Transverse colon (tissue), 4 donors: ENCODE results near the gene ASH1L. TPM values are rescaled to one million over a fixed set of nuclear protein-coding genes. Genes with fewer than 3 reads are reported as not detected.
"Not testable (repeated sequence)": the region's sequence is repeated elsewhere in the genome, so short reads cannot be mapped to it uniquely, and the experiment has no call there.

Source experiments
- DNase-seq: peaks from one replicate; pipeline ENCODE4 v3.0.0-alpha.2; 2019
- H3K27ac ChIP-seq, 4 donors: fragments of 200-600 bp; sonication (generic); 2 replicates each; pipeline ENCODE4 v1.5.1; 2016 to 2018; ENCODE audit warnings: inconsistent platforms in 4 of 4
- H3K27me3 ChIP-seq: fragments of 200-600 bp; sonication (generic); 2 replicates; pipeline ENCODE4 v1.5.1; 2017; ENCODE audit warnings: inconsistent platforms
- H3K36me3 ChIP-seq, 4 donors: fragments of 200-600 bp; sonication (generic); 2 replicates each; pipeline ENCODE4 v1.5.1; 2017 to 2019; ENCODE audit warnings: inconsistent platforms in 4 of 4
- H3K4me1 ChIP-seq, 4 donors: fragments of 200-600 bp; sonication (generic); 2 replicates each; pipeline ENCODE4 v1.5.1; 2017 to 2020; ENCODE audit warnings: inconsistent platforms in 4 of 4
- H3K4me3 ChIP-seq, 4 donors: fragments of 200-600 bp; sonication (generic); 1 replicate in 1 of 4; 2 replicates in 3 of 4; pipeline versions ENCODE4 v1.5.1 to v1.6.1; 2017 to 2019; ENCODE audit warnings: inconsistent platforms in 4 of 4
- H3K9me3 ChIP-seq, 2 donors: fragments of 200-600 bp; sonication (generic); 2 replicates each; pipeline ENCODE4 v1.5.1; 2017 to 2019; ENCODE audit warnings: inconsistent platforms in 2 of 2
- EP300 ChIP-seq: sonication (generic); formaldehyde crosslinking; IDR thresholded peaks from one replicate; pipeline ENCODE4 v1.6.1; 2017; ENCODE audit warnings: antibody characterized with exemption, low read depth
- POLR2A ChIP-seq: fragments of 450-650 bp; IDR thresholded peaks from one replicate; pipeline ENCODE4 v1.6.1; 2016; ENCODE audit warnings: antibody characterized with exemption, mild to moderate bottlenecking, moderate library complexity
- POLR2AphosphoS5 ChIP-seq, 3 donors: sonication (generic); formaldehyde crosslinking; IDR thresholded peaks; one replicate each; pipeline ENCODE4 v1.6.1; 2016; ENCODE audit warnings: antibody characterized with exemption in 3 of 3
- WGBS, 2 donors: methylation state at CpG; one replicate each; pipeline ENCODE4 v1.1.5; 2018; ENCODE audit warnings: low coverage in 1 of 2; 5-methylcytosine and 5-hydroxymethylcytosine counted together
- in situ Hi-C, 4 donors: fragments of 200-750 bp; cut with MboI; loops; one replicate each; pipeline versions ENCODE4 v1.15.0 to v1.15.1; 2017; ENCODE audit warnings: low sequenced_read_pairs in 3 of 4, low pct_ligation_motif_present in 1 of 4, low pct_unique_long_range_greater_than_20kb in 1 of 4
- intact Hi-C: fragments of 100-400 bp; cut with DNase I; formaldehyde crosslinking; loops from one replicate; pipeline ENCODE4 v1.15.1; 2023; ENCODE audit warnings: low total_unique reads
- total RNA-seq, 4 donors: library from RNA; depleted of rRNA; stranded (reverse); fragments of >200 nt; gene quantifications; one replicate each; pipeline ENCODE4 v1.1.0, GENCODE V29; 2016
- TF ChIP-seq, protein P1 (sequence below), 5 experiments: fragments of 200-600 bp in 3 of 5; fragments of 450-650 bp in 2 of 5; sonication (generic) in 3 of 5; IDR thresholded peaks; 1 replicate in 2 of 5; 2 replicates in 3 of 5; pipeline ENCODE4 v1.5.1; 2016 to 2017; ENCODE audit warnings: antibody characterized with exemption in 5 of 5, inconsistent platforms in 3 of 5, mild to moderate bottlenecking in 2 of 5, moderate library complexity in 1 of 5

The ASH1L gene
- total RNA-seq, 4 donors from 2014 or later = 47.4 to 206 (median 89.1) TPM

DNA sequence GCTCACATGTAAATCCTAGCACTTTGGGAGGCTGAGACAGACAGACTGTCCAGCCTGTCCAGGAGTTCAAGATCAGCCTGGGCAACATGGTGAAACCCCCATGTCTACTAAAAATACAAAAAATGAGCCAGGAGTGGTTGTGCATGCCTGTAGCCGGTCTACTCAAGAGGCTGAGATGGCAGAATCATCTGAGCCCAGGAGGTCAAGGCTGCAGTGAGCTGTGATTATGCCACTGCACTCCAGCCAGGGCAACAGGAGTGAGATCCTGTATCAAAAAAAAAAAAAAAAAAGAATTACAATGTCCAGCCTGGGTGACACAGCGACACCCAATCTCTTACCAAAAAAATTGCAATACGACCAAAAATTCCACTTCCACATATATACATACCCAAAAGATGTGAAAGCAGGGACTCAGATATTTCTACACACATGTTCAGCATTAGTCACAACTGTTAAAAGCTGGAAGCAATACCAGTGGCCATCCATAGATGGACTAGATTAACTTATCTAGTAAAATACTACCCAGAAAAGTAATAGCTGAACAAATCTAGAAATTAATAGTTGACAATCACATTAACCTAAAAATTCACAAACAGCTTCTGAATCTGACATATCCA is 49.2 kb downstream of the ASH1L start:
- DNase-seq = no peak
- no peaks in the 10 kb centered on the region for H3K36me3 ChIP-seq
- TF ChIP-seq, protein P1, sequence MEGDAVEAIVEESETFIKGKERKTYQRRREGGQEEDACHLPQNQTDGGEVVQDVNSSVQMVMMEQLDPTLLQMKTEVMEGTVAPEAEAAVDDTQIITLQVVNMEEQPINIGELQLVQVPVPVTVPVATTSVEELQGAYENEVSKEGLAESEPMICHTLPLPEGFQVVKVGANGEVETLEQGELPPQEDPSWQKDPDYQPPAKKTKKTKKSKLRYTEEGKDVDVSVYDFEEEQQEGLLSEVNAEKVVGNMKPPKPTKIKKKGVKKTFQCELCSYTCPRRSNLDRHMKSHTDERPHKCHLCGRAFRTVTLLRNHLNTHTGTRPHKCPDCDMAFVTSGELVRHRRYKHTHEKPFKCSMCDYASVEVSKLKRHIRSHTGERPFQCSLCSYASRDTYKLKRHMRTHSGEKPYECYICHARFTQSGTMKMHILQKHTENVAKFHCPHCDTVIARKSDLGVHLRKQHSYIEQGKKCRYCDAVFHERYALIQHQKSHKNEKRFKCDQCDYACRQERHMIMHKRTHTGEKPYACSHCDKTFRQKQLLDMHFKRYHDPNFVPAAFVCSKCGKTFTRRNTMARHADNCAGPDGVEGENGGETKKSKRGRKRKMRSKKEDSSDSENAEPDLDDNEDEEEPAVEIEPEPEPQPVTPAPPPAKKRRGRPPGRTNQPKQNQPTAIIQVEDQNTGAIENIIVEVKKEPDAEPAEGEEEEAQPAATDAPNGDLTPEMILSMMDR (IDR thresholded peaks at IDR 0.05) = no peak
- TF ChIP-seq POLR2AphosphoS5 (IDR thresholded peaks at IDR 0.05) (no peak), EP300 (no peak), POLR2A (no peak)
- H3K4me3 ChIP-seq = no peak overlapping the region
- WGBS, 2 donors = 90 to 95% methylated on average over 3 of the region's 3 CpGs
- no peak overlapping the region for H3K27ac ChIP-seq
- peaks cover 0 to 18% (median 0%) of the 10 kb centered on the region in 4 donors for H3K4me1 ChIP-seq
- in situ Hi-C loops (no loop called here), intact Hi-C loops (no loop called here)
- H3K27me3 ChIP-seq = no peaks in the 10 kb centered on the region
- no peaks in the 10 kb centered on the region for H3K9me3 ChIP-seq

DNA sequence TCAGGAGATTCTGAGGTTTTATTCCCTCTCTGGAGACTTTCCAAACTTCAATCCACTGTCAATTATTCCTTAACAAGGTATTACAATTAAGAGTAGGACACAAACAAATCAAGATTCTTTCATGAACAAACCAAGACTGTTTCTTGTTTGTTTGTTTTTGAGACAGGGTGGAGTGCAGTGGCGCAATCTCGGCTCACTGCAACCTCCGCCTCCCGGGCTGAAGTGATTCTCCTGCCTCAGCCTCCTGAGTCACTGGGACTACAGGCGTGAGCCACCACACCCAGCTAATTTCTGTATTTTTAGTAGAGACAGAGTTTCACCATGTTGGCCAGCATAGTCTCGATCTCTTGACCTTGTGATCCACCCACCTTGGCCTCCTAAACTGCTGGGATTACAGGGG is 51.2 kb downstream of the ASH1L start:
- H3K27ac ChIP-seq, H3K4me3 ChIP-seq, H3K27me3 ChIP-seq, intact Hi-C loops, H3K9me3 ChIP-seq, in situ Hi-C loops, H3K36me3 ChIP-seq: not testable (repeated sequence)
- 49 to 81% methylated on average over 4 to 6 of the region's 6 CpGs for WGBS, 2 donors
- H3K4me1 ChIP-seq = peaks cover 0 to 24% (median 4%) of the 10 kb centered on the region in 4 donors
- peak; percentile 33 for DNase-seq

DNA sequence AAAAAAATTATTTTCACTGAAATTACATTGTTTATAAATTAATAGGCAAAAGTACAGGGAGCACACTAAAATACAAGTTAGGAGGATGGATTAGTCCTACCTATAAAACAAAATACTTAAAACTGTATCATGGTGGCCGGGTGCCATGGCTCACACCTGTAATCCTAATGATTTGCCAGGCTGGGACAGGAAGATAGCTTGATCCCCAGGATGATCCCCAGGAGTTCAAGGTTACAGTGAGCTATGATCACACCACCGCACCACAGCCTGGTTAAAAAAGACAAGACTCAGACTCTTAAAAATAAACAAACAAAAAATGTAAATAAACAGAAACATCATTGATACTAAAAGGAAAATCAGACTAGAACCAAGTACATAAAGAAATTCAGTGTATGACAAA is 53.5 kb downstream of the ASH1L start:
- TF ChIP-seq, protein P1 (IDR thresholded peaks at IDR 0.05) = no peak
- TF ChIP-seq POLR2A = no peak
- TF ChIP-seq POLR2AphosphoS5 (IDR thresholded peaks at IDR 0.05) = no peak
- TF ChIP-seq EP300 = no peak
- in situ Hi-C loops = no loop called here
- Histone ChIP-seq H3K9me3 (no peaks in the 10 kb centered on the region), H3K27ac (no peak overlapping the region), H3K4me3 (no peak overlapping the region), H3K27me3 (no peaks in the 10 kb centered on the region), H3K36me3 (no peaks in the 10 kb centered on the region), H3K4me1 (peaks cover 0 to 19% (median 4%) of the 10 kb centered on the region in 4 donors)
- WGBS, 2 donors = 81 to 83% methylated on average over 2 of the region's 2 CpGs
- intact Hi-C loops = no loop called here
- DNase-seq = no peak

DNA sequence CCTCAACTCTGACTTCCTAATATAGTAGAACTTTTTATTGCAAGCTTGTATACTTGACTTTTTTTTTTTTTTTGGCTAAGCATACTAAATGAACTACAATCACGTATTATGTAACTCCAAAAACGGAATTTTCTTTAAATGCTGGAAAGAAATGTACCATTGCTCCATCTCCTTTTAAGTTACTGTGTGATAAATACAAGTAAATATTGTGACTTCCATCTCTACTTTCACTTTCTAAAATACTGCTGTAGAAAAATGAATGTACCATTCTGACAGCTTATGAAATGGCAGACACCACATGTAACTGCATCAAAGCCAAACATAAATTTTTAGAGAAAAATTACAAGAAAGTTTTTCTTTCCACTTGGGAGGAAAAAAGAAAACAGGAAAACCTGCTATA is 54.7 kb downstream of the ASH1L start:
- intact Hi-C loops (no loop called here), in situ Hi-C loops (no loop called here)
- peaks cover 0 to 27% (median 6%) of the 10 kb centered on the region in 4 donors for H3K4me1 ChIP-seq
- H3K9me3 ChIP-seq = no peaks in the 10 kb centered on the region
- no peak overlapping the region for H3K4me3 ChIP-seq
- H3K36me3 ChIP-seq = no peaks in the 10 kb centered on the region
- H3K27ac ChIP-seq = no peak overlapping the region
- no peaks in the 10 kb centered on the region for H3K27me3 ChIP-seq
- TF ChIP-seq POLR2AphosphoS5 (IDR thresholded peaks at IDR 0.05) = no peak
- TF ChIP-seq POLR2A = no peak
- TF ChIP-seq EP300 = no peak
- TF ChIP-seq, protein P1 (IDR thresholded peaks at IDR 0.05) = no peak
- 42 to 58% methylated on average over 2 of the region's 2 CpGs for WGBS, 2 donors
- DNase-seq = no peak

DNA sequence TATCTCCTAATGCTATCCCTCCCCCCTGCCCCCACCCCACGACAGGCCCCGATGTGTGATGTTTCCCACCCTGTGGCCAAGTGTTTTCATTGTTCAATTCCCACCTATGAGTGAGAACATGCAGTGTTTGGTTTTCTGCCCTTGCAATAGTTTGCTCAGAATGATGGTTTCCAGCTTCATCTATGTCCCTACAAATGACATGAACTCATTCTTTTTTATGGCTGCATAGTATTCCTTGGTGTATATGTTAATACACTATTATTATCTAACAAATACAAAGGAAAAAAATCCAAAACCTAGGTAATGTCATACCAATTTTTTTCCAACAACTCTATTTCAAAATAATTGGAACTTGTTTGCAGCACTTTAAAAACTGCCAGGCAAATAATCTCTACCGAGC is 56.6 kb downstream of the ASH1L start:
- H3K27ac ChIP-seq, in situ Hi-C loops, H3K27me3 ChIP-seq, H3K4me3 ChIP-seq, H3K9me3 ChIP-seq, intact Hi-C loops, DNase-seq, H3K36me3 ChIP-seq: not testable (repeated sequence)
- 91 to 98% methylated on average over 3 of the region's 3 CpGs for WGBS, 2 donors
- H3K4me1 ChIP-seq = peaks cover 0 to 21% (median 6%) of the 10 kb centered on the region in 4 donors
